Endothelial cell of hepatic sinusoid (primary cell): ENCODE measurements around the gene RSPH1.

ENCODE experiments used
- in situ Hi-C: cut with HindIII; loops from 2 replicates; pipeline ENCODE4 v1.10.0; 2017; ENCODE audit warnings: low sequenced_read_pairs

RSPH1 gene

GRCh38 chr21:42513985-42514882 lies 18.2 kb upstream of the RSPH1 start:
- in situ Hi-C loops, result no loop called here

GRCh38 chr21:42513151-42513984 lies 17.3 kb upstream of the RSPH1 start, which contains the start of gene SLC37A1:
TSS of gene SLC37A1 (plus strand) at chr21:42513852. CDS start at chr21:42518455, 4,603 bp downstream.
- in situ Hi-C loops, result no loop called here

- in situ Hi-C loops, result no loop called here
These were observed 16.5 kb upstream of the RSPH1 start for GRCh38 chr21:42512346-42513034.

- in situ Hi-C loops, result no loop called here
These were observed 13.2 kb upstream of the RSPH1 start for GRCh38 chr21:42509244-42509643.

GRCh38 chr21:42508371-42508770 lies 12.3 kb upstream of the RSPH1 start:
- in situ Hi-C loops, result no loop called here

GRCh38 chr21:42507418-42507817 lies 11.4 kb upstream of the RSPH1 start:
- in situ Hi-C loops, result no loop called here

GRCh38 chr21:42505090-42505726 lies 9.2 kb upstream of the RSPH1 start:
- in situ Hi-C loops, result no loop called here

- in situ Hi-C loops, result no loop called here
These were observed 7.7 kb upstream of the RSPH1 start for GRCh38 chr21:42503711-42504110.

GRCh38 chr21:42500736-42501135 lies 4.7 kb upstream of the RSPH1 start:
- in situ Hi-C loops, result no loop called here

GRCh38 chr21:42500225-42500624 lies 4.2 kb upstream of the RSPH1 start:
- in situ Hi-C loops, result no loop called here

- in situ Hi-C loops, result no loop called here
These were observed 3.6 kb upstream of the RSPH1 start for GRCh38 chr21:42499444-42500112.

GRCh38 chr21:42498012-42498411 lies 2.0 kb upstream of the RSPH1 start:
- in situ Hi-C loops, result no loop called here

GRCh38 chr21:42496839-42497202 lies 797 bp upstream of the RSPH1 start:
- in situ Hi-C loops, result no loop called here

GRCh38 chr21:42495765-42496119 lies 282 bp downstream of the RSPH1 start:
- in situ Hi-C loops, result no loop called here

GRCh38 chr21:42495027-42495426 lies 997 bp downstream of the RSPH1 start:
- in situ Hi-C loops, result no loop called here

- in situ Hi-C loops, result loop anchor here (5.0 kb wide), 1 partner anchor 36 kb away; no protein-coding TSS in a partner anchor
These were observed 2.6 kb downstream of the RSPH1 start for GRCh38 chr21:42493109-42494060.

- in situ Hi-C loops, result loop anchor here (5.0 kb wide), 1 partner anchor 35 kb away; no protein-coding TSS in a partner anchor
These were observed 3.8 kb downstream of the RSPH1 start for GRCh38 chr21:42492201-42492600.

GRCh38 chr21:42491328-42491727 lies 4.7 kb downstream of the RSPH1 start:
- in situ Hi-C loops, result loop anchor here (5.0 kb wide), 1 partner anchor 34 kb away; no protein-coding TSS in a partner anchor

GRCh38 chr21:42490720-42491119 lies 5.3 kb downstream of the RSPH1 start:
- in situ Hi-C loops, result loop anchor here (5.0 kb wide), 1 partner anchor 33 kb away; no protein-coding TSS in a partner anchor
